Memory B cell (primary cell): ENCODE results near the gene SPECC1.
"Not testable (repeated sequence)": the region's sequence is repeated elsewhere in the genome, so short reads cannot be mapped to it uniquely, and the experiment has no call there.

Experiments used
- ATAC-seq: fragments of 150-1000 bp; cut with Tn5 transposase; 2 replicates; pipeline ENCODE4 v1.10.0; 2021; ENCODE audit warnings: low read depth, mild to moderate bottlenecking, moderate library complexity
- DNase-seq, 2 donors: peaks; one replicate each; pipeline ENCODE4 v3.0.0; 2022; ENCODE audit warnings: low spot score in 2 of 2
- H3K27ac Mint-ChIP-seq: one replicate; pipeline ENCODE4 v1.8.0; 2022; ENCODE audit warnings: mild to moderate bottlenecking, moderate library complexity, mixed read lengths
- H3K27me3 Mint-ChIP-seq: one replicate; pipeline ENCODE4 v1.8.0; 2022; ENCODE audit warnings: mixed read lengths
- H3K36me3 Mint-ChIP-seq: one replicate; pipeline ENCODE4 v1.8.0; 2022; ENCODE audit warnings: mild to moderate bottlenecking, mixed read lengths
- H3K4me1 Mint-ChIP-seq: one replicate; pipeline ENCODE4 v1.8.0; 2022; ENCODE audit warnings: mixed read lengths
- H3K4me3 Mint-ChIP-seq: one replicate; pipeline ENCODE4 v1.8.0; 2022; ENCODE audit warnings: mild to moderate bottlenecking, moderate library complexity, mixed read lengths
- H3K9me3 Mint-ChIP-seq: one replicate; pipeline ENCODE4 v1.8.0; 2022; ENCODE audit warnings: mixed read lengths

Gene SPECC1

GRCh38 chr17:20225162-20226115 is 216.3 kb downstream of the SPECC1 start:
- Mint-ChIP-seq H3K27ac (no peak overlapping the region), H3K4me1 (no peaks in the 10 kb centered on the region), H3K9me3 (no peaks in the 10 kb centered on the region), H3K4me3 (no peak overlapping the region), H3K27me3 (no peaks in the 10 kb centered on the region), H3K36me3 (no peaks in the 10 kb centered on the region)
- DNase-seq, result no peak
- no peak for ATAC-seq

DNA sequence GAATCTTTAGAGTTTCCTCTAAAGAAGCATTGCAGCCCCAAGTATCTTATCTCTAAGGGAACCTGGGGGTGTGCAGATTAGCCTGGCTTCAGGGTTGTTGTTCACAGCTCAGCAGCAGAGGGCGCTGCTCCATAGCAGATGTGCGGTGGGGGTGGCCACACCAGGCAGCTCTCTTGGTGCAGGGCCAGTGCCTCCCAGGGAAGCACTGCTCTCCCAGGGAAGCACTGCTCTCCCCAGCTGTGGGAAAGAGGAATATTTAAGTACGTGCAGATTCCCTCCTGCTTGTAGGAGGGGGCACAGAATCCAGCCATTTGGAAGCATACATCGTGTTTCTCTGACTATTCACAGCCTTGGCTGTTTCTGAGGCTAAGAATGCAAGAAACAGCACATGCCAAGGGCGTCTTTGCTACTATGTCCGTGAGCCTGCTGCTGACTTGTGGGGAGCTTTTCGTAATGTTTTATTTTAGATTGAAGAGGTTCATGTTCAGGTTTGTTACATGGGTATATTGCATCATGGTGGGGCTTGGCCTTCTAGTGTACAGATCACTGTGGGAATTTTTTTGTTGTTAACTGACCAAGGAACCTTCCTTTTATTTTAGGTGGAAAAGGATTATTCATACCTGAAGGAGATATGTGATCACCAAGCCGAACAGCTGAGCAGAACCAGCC is 217.8 kb downstream of the SPECC1 start:
- no peaks in the 10 kb centered on the region for H3K4me1 Mint-ChIP-seq
- peak; percentile 56 to 65 for DNase-seq
- ATAC-seq, result peak; percentile 90
- no peaks in the 10 kb centered on the region for H3K36me3 Mint-ChIP-seq
- H3K27me3 Mint-ChIP-seq, result no peaks in the 10 kb centered on the region
- H3K27ac Mint-ChIP-seq, result no peak overlapping the region
- no peak overlapping the region for H3K4me3 Mint-ChIP-seq
- no peaks in the 10 kb centered on the region for H3K9me3 Mint-ChIP-seq

- H3K9me3 Mint-ChIP-seq, ATAC-seq, H3K27me3 Mint-ChIP-seq, DNase-seq, H3K4me3 Mint-ChIP-seq, H3K27ac Mint-ChIP-seq, H3K36me3 Mint-ChIP-seq, H3K4me1 Mint-ChIP-seq: not testable (repeated sequence)
Measured at GRCh38 chr17:20227720-20228370, 218.7 kb downstream of the SPECC1 start.

GRCh38 chr17:20228410-20228809 is 219.3 kb downstream of the SPECC1 start:
- no peak overlapping the region for H3K4me3 Mint-ChIP-seq
- H3K27me3 Mint-ChIP-seq, result no peaks in the 10 kb centered on the region
- H3K4me1 Mint-ChIP-seq, result no peaks in the 10 kb centered on the region
- DNase-seq (no peak), ATAC-seq (no peak)
- H3K27ac Mint-ChIP-seq, result no peak overlapping the region
- no peaks in the 10 kb centered on the region for H3K9me3 Mint-ChIP-seq
- no peaks in the 10 kb centered on the region for H3K36me3 Mint-ChIP-seq

DNA sequence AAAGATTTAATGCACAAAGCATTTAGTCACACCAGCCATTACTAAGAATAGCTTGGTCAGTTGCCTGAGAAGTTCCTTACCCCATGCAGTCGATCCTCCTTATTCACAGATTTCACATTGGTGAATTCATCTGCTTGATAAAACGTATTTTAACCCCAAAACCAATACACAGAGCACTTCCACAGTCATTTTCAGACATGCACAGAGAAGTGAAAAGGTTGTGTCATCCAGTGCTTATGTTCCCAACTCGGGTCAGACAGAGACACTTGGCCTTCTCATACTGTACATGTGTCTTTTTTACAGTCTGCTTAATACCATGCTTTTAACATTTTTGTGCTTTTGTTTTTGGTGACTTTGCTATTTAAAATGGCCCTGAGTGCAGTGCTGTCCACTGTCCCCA is 219.7 kb downstream of the SPECC1 start:
- Mint-ChIP-seq H3K27me3 (no peaks in the 10 kb centered on the region), H3K9me3 (no peaks in the 10 kb centered on the region), H3K4me1 (no peaks in the 10 kb centered on the region), H3K27ac (no peak overlapping the region), H3K4me3 (no peak overlapping the region), H3K36me3 (no peaks in the 10 kb centered on the region)
- ATAC-seq, result no peak
- no peak for DNase-seq

- H3K36me3 Mint-ChIP-seq, result no peaks in the 10 kb centered on the region
- no peak for ATAC-seq
Measured at GRCh38 chr17:20230924-20231323, 221.8 kb downstream of the SPECC1 start.

DNA sequence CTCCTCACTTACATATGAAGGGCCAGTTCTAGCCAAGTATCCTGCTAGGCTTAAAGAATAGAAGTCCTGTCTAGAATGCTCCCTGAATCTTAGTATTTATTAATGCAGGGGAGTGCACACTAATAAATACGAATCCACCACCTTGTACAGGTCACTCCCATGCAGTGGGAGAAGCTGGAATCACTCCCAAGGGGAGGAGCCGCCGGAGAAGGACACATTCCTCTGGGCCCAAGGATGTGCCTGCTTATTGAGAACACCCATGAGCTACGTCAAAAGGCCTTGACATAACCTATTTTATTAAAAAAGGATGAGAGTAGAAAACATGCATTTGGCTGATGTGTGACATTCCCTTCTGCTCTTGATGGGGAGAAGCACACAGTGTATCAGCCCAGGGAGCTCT is 223.5 kb downstream of the SPECC1 start:
- Mint-ChIP-seq H3K36me3 (no peaks in the 10 kb centered on the region), H3K4me3 (no peak overlapping the region), H3K27me3 (no peaks in the 10 kb centered on the region), H3K4me1 (no peaks in the 10 kb centered on the region), H3K9me3 (no peaks in the 10 kb centered on the region), H3K27ac (no peak overlapping the region)
- DNase-seq, result no peak
- ATAC-seq, result no peak

More at GRCh38 chr17:20230924-20231323, 221.8 kb downstream of the SPECC1 start:
- no peak for DNase-seq
- H3K4me3 Mint-ChIP-seq, result no peak overlapping the region
- no peak overlapping the region for H3K27ac Mint-ChIP-seq
- no peaks in the 10 kb centered on the region for H3K9me3 Mint-ChIP-seq
- H3K4me1 Mint-ChIP-seq, result no peaks in the 10 kb centered on the region
- H3K27me3 Mint-ChIP-seq, result no peaks in the 10 kb centered on the region

- no peaks in the 10 kb centered on the region for H3K4me1 Mint-ChIP-seq
Measured at GRCh38 chr17:20234276-20234675, 225.1 kb downstream of the SPECC1 start.

GRCh38 chr17:20235747-20236146 is 226.6 kb downstream of the SPECC1 start:
- ATAC-seq (no peak), DNase-seq (no peak)
- no peaks in the 10 kb centered on the region for H3K27me3 Mint-ChIP-seq
- no peaks in the 10 kb centered on the region for H3K9me3 Mint-ChIP-seq
- H3K4me1 Mint-ChIP-seq, result no peaks in the 10 kb centered on the region
- H3K36me3 Mint-ChIP-seq, result no peaks in the 10 kb centered on the region
- H3K27ac Mint-ChIP-seq, result no peak overlapping the region
- H3K4me3 Mint-ChIP-seq, result no peak overlapping the region

More at GRCh38 chr17:20234276-20234675, 225.1 kb downstream of the SPECC1 start:
- Mint-ChIP-seq H3K27me3 (no peaks in the 10 kb centered on the region), H3K36me3 (no peaks in the 10 kb centered on the region), H3K9me3 (no peaks in the 10 kb centered on the region), H3K27ac (no peak overlapping the region), H3K4me3 (no peak overlapping the region)
- ATAC-seq, result no peak
- DNase-seq, result no peak

GRCh38 chr17:20236578-20237227 is 227.5 kb downstream of the SPECC1 start:
- Mint-ChIP-seq H3K27me3 (no peaks in the 10 kb centered on the region), H3K27ac (no peak overlapping the region), H3K4me1 (no peaks in the 10 kb centered on the region), H3K4me3 (no peak overlapping the region), H3K9me3 (no peaks in the 10 kb centered on the region), H3K36me3 (peaks cover 3% of the 10 kb centered on the region)
- ATAC-seq (no peak), DNase-seq (no peak)

DNA sequence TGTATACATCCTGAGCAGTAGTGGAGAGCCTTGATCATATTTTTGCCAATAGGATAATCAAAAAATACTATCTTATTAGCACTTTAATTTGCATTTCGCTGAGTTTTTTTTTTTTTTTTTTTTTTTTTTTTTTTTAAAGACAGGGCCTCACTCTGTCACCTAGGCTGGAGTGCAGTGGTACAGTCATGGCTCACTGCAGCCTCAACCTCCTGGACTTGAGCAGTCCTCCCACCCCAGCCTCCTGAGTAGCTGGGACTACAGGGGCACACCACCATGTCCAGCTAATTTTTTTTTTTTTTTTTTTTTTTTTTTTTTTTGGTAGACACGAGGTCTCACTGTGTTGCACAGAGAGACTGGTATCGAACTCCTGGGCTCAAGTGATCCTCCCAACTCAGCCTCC is 230.6 kb downstream of the SPECC1 start:
- DNase-seq, H3K27ac Mint-ChIP-seq, H3K9me3 Mint-ChIP-seq, H3K36me3 Mint-ChIP-seq, H3K4me1 Mint-ChIP-seq, H3K4me3 Mint-ChIP-seq, ATAC-seq, H3K27me3 Mint-ChIP-seq: not testable (repeated sequence)

DNA sequence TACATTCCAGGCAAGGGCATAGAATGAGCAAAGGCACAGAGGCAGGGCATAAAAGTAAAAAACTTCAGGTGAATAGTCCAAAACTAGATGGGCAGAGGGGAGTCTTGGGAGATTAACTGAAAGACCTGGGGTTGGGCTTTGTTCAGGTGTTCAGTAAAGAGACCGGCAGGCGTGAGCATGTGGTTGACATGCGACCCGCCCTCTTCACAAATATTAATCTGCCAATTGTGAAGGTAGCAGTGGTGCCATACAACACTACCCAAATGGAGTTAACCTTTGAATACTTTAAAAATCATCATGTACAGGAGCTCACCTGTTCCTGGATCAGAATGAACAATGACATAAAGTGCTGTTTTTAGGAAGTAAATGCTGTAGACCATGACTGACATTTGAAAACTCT is 232.7 kb downstream of the SPECC1 start:
- H3K9me3 Mint-ChIP-seq, result no peaks in the 10 kb centered on the region
- no peak overlapping the region for H3K4me3 Mint-ChIP-seq
- peaks cover 3% of the 10 kb centered on the region for H3K4me1 Mint-ChIP-seq
- no peak overlapping the region for H3K27ac Mint-ChIP-seq
- DNase-seq, result no peak
- H3K27me3 Mint-ChIP-seq, result no peaks in the 10 kb centered on the region
- peaks cover 4% of the 10 kb centered on the region for H3K36me3 Mint-ChIP-seq
- ATAC-seq, result no peak

- Mint-ChIP-seq H3K9me3 (no peaks in the 10 kb centered on the region), H3K27ac (no peak overlapping the region), H3K27me3 (no peaks in the 10 kb centered on the region), H3K4me1 (peaks cover 3% of the 10 kb centered on the region), H3K36me3 (peaks cover 5% of the 10 kb centered on the region), H3K4me3 (no peak overlapping the region)
- no peak for DNase-seq
- no peak for ATAC-seq
Measured at GRCh38 chr17:20242271-20242670, 233.1 kb downstream of the SPECC1 start.

- Mint-ChIP-seq H3K4me1 (peaks cover 3% of the 10 kb centered on the region), H3K9me3 (no peaks in the 10 kb centered on the region)
Measured at GRCh38 chr17:20243524-20243923, 234.4 kb downstream of the SPECC1 start.

More at GRCh38 chr17:20243524-20243923, 234.4 kb downstream of the SPECC1 start:
- ATAC-seq (no peak), DNase-seq (no peak)
- H3K36me3 Mint-ChIP-seq, result peaks cover 6% of the 10 kb centered on the region
- no peak overlapping the region for H3K4me3 Mint-ChIP-seq
- no peaks in the 10 kb centered on the region for H3K27me3 Mint-ChIP-seq
- no peak overlapping the region for H3K27ac Mint-ChIP-seq
